ENCODE measurements around the gene UBR1. TPM values are rescaled to one million over a fixed set of nuclear protein-coding genes. Genes with fewer than 3 reads are reported as not detected.

UBR1 gene
- total RNA-seq, 1 experiment from 2014 or later = 22.2 TPM

- Mint-ChIP-seq H3K27me3 (ENCODE audit: low read depth) (no peaks in the 10 kb centered on the region), H3K4me3 (no peak overlapping the region), H3K9me3 (no peaks in the 10 kb centered on the region), H3K27ac (no peak overlapping the region), H3K36me3 (ENCODE audit: insufficient read depth in 1 of 3, low read depth in 3 of 3) (peaks cover 5 to 22% (median 17%) of the 10 kb centered on the region in 3 experiments), H3K4me1 (no peaks in the 10 kb centered on the region; a peak in 1 of 4 replicates)
- Histone ChIP-seq H3K23ac (ENCODE audit: insufficient read length, low read depth, low read length) (no peak overlapping the region), H3K56ac (ENCODE audit: insufficient read length, low read depth, low read length) (no peak overlapping the region), H3K27ac (ENCODE audit: insufficient read length, low read depth, low read length) (no peak overlapping the region), H3K18ac (ENCODE audit: insufficient read length, low read depth, low read length) (no peak overlapping the region), H2BK15ac (ENCODE audit: low read depth, low read length) (no peak overlapping the region), H2BK5ac (ENCODE audit: insufficient read length, low read length) (no peak overlapping the region), H4K5ac (ENCODE audit: insufficient read length, low read depth, low read length) (no peak overlapping the region), H4K8ac (replicated peaks; ENCODE audit: insufficient read length, low read depth, low read length) (no peak overlapping the region), H4K20me1 (ENCODE audit: control insufficient read depth, insufficient read depth, insufficient read length) (no peaks in the 10 kb centered on the region), H2BK120ac (ENCODE audit: low read depth, low read length, poor library complexity, severe bottlenecking) (no peak overlapping the region), H3K79me1 (ENCODE audit: insufficient read depth, low read depth, low read length, poor library complexity, severe bottlenecking) (peaks cover 7% of the 10 kb centered on the region), H3K14ac (ENCODE audit: insufficient read depth, low read length) (no peak overlapping the region), H3K4ac (ENCODE audit: low read depth, low read length) (no peak overlapping the region), H2AFZ (ENCODE audit: low read length) (no peak overlapping the region), H3K4me2 (ENCODE audit: insufficient read depth, insufficient read length, low read length) (no peak overlapping the region), H3K9ac (ENCODE audit: extremely low read depth, insufficient read length, low read length) (no peak overlapping the region), H3K9me3 (ENCODE audit: control insufficient read depth, low read depth, low read length) (no peaks in the 10 kb centered on the region), H3K23me2 (ENCODE audit: insufficient read length, low read depth, low read length, poor library complexity, severe bottlenecking) (no peaks in the 10 kb centered on the region), H2BK12ac (ENCODE audit: insufficient read length, low read depth, low read length) (no peak overlapping the region), H4K91ac (ENCODE audit: insufficient read length, low read depth, low read length) (no peak overlapping the region), H3T11ph (ENCODE audit: low read length) (no peak overlapping the region), H3K79me2 (ENCODE audit: insufficient read depth, low read length) (no peaks in the 10 kb centered on the region; the same call in 1 of the 2 replicates), H2AK5ac (ENCODE audit: insufficient read length, low read length) (no peak overlapping the region), H2BK20ac (ENCODE audit: low read depth, low read length, poor library complexity, severe bottlenecking) (no peak overlapping the region), H3K27me3 (ENCODE audit: insufficient read depth, low read length) (no peaks in the 10 kb centered on the region), H3K4me1 (ENCODE audit: insufficient read depth, low read length) (no peaks in the 10 kb centered on the region)
- WGBS (ENCODE audit: extremely low coverage, insufficient read length, low lambda C conversion rate) = no CpG with 5 or more reads among the region's 8 CpGs
- no peak for DNase-seq
- TF ChIP-seq CTCF (conservative IDR thresholded peaks at IDR 0.05) = no peak
Observed at GRCh38 chr15:43095708-43096347, 10.0 kb downstream of the UBR1 start.
